ENCODE results near the gene ANKRD63.

The ANKRD63 gene

DNA sequence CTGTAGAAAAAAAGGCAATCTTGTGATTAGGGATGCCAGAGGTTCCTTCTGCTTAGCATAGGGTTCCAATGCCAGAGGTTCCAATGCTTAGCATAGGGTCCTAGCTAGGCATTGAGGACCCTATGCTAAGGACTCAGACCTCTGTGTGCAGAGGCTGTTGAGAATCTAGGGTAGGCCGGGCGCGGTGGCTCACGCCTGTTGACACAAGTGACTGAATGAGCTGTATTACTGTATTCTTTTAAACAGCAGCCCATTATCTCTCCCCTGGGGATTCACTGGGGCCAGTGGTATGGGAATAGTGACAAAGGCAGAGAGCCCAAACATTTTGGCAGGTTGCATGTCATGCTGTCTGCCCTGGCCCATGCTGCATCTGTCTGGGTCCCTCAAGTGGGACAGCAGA lies 27.8 kb downstream of the ANKRD63 start:
- no peak for DNase-seq

DNA sequence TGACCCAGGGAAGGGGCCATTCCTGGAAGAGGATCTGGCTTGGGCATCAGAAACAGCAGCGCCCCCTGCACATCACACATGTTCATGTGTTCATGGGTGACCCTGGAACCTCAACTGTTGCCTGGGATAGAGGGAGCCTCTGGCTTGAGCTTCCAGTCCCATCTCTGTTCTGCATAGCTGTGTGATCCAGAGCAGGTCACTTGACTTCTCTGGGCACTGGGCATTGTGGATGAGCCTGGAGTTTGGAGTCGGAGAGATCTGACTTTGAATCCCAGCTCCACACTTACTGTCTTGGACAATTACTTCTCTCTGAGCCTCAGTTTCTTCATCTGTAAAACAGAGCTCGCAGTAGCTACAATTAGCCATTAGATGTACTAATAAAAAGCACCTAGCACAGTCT lies 28.4 kb downstream of the ANKRD63 start:
- no peak for DNase-seq

DNA sequence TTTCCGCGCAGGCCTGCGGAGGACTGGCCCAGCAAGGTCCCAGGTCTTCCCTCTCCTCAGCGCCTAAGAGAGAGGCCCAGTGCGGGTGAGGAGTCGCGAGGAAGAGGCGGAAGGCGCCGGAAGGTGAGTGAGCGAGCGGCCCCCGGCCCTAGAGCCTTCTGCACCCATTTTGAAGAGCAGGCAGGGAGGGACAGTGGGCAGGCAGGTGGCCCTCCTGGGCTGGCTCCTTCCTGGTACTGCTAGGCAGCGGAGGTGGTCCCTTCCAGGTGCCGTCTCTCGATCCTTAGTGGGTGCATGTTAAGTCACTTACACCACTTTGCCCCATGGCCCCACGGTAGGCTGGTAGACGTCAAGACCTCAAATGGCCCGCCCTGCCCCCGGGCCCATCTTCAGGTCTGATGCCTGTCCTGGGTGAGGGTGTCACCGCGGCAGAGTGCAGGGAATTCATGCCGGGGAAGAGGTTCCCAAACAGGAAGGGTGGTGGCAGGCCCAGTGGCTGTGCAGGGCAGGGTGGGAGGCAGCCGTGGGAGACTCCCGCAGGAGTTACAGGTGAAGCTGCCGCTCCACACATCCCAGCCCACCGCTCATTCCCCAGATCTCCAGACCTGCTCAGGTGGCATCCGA lies 29.6 kb downstream of the ANKRD63 start:
- DNase-seq: no peak

DNA sequence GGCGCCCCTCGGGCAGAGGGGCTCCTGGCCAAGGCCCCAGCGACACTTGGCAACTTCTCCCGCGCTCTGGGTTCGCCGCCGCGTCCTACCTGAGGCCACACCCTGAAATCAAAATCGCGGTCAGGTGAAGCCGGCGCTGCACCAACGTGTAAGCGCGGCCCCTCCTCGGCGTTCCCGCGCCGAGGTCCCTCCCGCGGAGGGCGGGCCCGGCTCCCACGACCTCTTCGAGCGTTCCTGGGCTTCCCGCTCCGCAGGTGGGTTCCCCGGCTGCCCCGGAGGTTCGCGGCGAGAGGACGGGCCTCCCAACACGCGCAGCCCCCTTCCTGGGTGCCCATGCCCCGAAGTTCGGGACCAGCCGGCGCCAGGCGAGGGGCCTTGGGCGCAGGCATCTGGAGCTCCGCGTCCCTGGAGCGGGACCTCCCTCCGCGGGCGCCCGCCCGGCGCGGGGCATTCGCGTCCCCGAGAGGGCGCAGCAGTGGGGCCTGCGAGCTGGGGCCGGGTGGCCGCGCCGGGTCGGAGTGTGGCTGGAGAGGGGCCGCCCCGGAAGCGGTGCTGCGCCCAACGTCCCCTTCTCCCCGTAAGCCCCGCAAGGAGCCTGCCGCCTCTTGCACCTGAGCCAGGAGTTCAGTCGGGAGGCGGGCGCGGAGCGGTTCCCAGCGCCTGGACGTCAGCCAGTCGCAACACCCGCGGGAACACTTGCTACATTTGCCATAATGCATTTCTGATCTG lies 30.3 kb downstream of the ANKRD63 start:
- peak; percentile 8 for DNase-seq

DNA sequence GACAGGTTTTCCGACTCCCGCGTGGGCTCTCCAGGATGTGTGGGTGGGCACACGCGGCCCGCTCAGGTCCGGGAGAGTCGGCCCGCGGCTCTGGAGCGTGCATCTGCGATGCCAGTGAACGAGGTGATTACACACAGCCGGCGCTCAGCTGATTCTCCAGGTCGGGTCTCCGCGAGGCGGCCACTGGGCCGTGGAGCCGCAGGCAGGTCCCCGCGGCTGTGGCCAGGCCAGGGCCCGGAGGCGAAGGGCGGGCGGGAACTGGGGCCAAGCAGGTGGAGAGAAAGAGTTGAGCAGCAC lies 30.8 kb downstream of the ANKRD63 start:
- DNase-seq: no peak

DNA sequence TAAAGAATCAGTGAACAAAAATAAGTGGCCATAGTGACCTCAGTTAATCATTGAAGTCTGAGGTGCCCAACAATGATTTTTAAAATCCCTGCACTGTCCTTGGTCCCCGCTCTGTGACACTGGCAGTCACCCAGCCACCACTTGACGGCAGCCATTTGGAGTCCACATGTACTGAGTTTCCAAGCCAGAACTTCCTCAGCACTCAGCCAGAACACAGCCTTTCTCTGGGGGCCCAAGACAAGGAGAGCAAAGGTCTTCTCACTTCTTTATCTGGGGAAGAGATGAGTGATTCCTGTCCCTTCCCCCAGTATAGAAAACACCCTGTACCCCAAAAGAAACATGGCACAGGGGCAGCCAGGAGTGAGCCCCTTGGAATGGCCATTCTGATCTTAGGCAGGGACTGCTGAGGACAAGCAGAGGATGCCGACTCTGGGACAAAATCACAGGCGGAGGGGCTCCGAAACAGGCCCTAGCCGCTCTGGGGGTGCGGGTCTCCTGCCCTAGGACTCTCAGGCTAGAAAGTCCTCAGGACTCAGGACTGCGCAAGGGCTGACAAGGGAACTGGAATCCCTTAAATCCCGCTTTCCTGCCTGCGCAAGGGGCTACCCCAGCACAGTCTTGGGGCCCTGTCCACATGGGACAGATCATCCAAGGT lies 31.3 kb downstream of the ANKRD63 start:
- DNase-seq: no peak

DNA sequence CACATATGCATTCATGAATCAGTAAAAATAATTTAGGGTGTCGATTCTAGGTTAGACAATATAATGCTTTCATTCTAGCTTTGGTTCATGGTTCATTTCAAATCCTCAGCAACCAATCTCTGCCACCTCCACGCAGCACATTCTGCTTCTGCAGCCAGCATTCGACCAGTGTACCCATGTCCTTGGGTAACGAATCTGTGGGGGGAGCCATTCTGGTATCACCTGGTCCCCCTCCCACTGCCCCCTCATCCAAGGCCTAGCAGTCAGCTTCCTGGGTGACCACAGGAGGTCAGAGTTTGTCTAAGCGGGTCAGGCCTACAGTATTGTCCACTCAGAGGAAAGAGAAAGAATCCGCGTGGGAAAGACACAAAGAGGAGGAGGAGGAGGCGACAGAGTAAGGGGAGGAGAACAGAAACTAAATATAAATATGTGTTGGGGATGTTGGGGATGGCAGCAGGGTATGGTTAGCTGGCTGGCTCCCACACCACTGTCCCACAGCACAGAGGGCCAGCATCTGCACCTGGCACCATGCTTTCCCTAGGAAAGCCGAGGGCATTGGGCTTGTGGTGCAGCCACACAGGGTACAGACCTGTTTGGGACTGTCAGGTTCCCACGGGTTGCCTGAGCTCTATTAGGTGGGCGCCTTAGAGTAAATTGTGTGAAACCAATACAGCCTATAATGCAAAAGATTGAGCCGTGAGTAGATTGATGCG lies 31.9 kb downstream of the ANKRD63 start:
- no peak for DNase-seq

DNA sequence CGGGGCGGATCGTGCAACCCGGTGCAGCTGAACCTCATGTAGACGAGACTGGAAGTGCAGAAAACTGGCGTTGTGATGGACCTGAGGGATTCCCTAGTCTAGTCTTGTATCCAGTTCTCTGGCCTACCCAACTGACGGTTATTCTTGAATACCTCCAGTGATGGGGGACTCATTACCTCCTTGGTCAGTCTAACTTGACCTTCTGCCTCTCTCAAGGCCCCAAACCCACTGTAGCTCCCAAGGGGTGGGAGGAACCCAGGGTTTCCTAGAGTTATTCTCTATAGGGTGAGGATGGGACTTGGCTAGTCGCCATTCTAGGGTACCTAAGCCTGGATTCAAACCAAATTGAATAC lies 32.6 kb downstream of the ANKRD63 start:
- DNase-seq: no peak

DNA sequence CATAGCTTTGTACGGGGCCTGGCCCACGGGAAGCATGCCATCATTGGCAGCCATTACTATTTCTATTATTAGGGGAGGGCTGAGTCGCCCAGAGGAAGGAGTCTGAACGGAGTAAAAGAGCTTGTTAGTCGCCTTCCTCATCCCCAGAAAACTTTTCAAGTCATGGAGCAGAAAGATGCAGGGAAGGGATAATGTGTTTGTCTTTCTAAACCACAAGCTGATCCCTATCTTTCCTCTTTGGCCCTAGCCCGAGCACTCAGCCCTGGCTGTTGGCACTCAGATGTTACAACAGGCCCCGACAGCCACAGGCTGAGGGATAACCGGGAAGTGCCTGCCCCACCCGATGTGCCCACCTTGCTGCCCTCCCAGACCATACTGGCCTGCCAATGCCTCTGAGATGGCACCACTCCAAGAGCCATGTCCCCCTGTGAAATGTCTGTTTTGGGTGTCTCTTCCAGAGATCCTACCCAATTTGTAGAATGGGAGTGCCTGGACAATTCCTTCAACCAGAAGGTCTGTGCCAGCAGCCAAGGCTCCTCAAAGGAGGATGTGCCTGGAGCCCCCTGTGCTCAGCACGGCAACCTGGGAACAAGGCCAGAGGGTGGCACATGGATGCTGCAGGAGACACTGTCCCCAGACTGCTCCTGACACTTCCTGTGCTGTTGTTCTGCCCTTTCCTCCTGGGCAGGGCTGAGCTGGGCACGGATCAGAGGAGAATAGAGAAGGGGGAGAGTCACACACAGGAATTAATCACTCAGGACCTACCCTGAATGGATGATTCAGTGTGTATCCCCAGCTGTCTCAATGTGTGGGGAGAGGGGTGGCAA lies 33.2 kb downstream of the ANKRD63 start:
- DNase-seq: no peak

DNA sequence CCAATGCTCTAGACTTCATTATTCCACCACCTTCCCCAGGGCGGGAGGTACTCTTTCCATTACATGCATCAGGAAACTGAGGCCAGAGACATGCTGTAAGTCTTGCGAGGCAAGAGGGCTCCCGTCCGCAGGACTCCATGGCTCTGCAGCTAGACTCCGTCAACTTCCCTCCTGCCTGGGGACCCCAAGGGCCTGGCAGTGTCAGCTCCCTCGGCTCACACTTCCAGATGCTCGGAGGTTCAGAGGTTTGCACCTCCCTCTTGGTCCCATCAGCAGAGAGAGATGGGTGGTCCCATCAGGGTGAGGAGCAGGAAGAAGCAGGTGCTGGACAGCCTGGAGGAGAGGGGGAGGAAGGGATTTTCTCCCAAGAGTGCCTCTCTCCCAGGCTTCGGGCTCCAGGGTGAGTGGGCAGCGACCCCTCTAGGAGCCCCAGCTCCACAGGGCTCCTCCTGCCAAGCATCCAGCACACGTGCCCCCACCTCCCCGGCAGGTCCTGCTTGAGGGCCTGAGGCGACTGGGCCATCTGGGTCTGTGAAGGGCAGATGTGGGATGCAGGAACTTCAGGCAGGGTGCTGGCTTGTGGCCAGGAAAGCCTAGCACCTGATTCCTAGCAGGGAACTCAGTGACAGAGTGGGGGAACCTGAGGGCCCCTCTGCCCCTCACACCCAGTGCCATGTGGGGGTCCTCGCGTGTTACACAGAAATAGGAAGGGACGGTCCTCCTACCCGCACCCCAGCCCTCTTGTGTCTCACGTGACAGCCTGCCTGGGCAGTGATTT lies 34.7 kb downstream of the ANKRD63 start:
- DNase-seq: no peak

DNA sequence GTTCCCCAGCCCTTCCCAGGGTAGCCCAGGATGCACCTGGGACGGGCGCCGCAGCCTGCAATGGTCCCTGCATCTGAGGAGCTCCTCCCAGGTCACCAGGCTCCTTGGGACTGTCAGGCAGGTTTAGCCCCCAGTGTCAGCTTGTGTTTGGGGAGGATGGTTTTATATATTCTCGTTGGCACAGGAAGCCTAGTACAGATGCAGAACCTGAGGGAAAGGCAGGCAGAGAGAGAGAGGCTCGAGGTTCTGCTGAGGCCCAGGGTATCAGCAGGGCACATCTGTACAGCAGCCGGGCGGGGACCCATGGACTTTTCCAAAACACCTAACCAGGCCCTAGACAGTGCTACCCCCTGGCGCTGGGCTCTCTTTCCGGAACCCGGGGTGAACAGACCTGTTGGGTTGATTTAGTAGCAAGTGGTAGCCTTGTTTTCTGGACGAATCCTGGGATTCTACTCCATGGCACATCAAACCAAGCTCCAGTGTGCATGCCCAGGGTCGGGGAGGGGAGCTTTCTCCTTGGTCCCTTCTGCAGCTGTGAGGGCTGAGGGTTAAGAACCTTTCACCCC lies 35.4 kb downstream of the ANKRD63 start:
- no peak for DNase-seq

DNA sequence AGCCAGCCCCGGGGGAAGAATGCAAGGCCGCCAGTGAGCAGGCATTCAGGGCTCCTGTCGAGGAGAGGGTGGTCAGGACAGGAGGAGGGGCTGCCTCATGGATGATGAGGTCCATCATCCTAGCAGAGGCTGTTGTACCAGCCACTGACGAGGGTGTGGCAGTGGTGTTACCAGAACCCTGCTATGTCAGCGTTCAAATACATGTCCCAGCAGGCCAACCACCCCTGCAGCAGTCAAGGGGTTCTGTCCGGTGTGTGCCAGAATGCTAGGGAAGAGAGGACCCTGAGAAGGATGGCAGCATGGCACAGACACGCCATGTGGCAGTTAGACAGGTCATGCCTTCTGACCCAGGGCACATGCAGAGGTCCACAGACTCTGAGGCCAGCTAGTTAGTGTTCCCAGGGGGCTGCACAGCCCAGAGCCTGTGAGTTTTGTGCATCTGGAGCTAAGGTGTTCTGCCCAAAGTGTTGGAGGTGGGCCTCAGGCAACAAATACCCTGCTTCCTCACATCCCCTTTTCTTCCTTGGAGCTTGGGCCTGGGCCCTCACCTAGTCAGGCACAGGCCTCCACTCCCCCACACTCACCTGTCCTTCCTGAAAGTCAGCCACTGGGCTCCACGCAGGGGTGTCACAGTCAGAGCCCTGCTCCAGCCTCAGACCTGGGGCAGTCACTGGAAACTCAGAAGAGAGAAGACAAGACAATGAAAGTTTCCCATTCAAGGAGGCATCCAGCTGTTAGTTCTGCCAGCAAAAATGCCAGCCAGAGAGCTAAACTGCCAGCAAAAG lies 36.2 kb downstream of the ANKRD63 start:
- DNase-seq: no peak

DNA sequence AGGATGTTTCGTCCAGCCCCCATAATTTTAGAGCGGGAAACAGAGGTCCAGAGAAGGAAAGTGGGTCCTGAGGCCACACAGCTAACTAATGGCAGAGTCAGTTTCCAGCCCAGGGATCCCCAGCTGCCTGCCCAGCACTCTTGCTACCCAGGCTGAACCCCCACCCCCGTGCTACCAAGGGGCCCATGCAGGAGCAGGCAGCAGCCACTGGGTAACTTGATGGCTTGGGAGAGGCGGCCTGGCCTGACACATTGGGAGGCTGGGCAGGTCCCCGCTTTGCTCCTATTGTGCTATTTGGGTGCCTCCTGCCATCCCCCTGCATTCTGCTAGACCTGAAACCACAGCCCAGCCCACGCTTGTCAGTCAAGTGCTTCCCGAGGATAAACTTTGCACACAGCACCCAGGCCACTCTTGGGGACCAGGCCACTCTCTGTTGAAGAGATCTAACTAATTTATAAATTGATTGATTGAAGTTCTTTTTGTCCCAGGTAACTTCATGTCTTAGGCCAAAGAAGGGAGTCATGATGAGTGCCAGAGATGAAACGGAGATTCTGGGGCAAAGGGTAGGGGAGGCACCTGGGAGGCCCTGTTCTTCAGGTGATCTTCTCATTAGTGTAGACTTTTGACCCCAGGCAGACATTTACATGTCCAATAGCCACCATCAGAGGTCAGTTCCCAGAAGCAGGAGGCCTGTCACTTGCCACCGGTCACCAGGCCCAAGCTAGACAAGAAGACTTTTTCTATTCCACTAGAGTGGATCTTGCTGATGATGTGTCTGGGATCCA lies 37.0 kb downstream of the ANKRD63 start:
- DNase-seq: no peak

DNA sequence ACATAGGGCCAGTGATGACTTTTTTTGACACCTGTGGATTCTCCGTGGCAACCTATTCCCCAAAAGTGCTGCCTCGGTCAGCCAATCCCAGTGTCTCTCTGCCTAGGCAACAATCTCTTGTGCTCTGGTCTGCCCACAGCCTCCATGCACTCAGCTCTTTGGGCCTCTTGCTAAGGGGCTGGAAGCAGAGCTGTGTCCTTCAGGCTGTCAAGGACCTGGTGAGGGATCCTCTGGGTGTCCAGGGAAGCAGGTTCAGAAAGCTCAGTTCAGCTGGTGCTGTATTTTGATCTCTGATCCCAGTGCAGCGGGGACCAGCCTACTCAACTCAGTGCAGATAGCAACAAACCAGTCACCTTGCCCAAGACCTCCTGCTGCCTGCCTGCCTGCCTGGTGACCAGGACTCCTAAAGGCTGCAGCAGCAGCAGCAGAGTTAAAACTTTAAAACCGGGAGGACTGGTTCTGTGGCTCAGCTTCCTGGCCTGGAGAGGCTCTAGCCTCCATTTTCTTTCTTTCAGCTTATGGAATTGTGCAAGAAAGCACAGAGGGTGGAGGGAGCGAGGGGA lies 37.8 kb downstream of the ANKRD63 start:
- no peak for DNase-seq

DNA sequence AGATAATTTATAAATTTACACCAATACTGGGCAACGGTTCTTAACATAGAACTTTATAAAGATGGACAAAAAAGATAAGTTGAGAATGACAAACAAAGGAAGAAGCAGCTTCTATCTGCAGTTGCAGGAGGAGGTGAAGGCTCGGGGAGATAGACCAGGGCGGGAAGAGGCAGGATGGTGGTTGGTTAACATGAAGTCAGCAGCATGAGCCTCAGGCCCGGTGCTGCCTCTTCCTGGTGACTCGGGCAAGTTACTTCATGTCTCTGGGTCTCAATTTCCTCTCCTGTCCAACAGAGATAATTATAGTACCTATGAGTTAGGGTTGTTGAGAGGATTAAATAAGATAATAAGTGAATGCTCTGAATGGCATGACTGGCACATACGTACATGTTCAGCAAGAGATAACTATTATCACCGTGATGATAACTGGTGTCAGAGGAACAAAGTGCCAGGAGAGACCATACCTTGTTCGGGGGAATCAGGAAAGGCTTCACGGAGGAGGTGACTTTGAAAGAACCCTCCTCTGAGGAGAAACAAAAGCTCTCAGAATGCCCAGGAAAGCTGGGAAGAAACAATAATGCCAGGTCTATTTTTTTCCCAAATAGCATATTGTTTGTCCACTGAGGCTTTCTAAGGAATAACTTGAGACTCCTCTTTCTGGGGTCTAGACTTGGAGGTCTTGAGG lies 39.6 kb downstream of the ANKRD63 start:
- no peak for DNase-seq

DNA sequence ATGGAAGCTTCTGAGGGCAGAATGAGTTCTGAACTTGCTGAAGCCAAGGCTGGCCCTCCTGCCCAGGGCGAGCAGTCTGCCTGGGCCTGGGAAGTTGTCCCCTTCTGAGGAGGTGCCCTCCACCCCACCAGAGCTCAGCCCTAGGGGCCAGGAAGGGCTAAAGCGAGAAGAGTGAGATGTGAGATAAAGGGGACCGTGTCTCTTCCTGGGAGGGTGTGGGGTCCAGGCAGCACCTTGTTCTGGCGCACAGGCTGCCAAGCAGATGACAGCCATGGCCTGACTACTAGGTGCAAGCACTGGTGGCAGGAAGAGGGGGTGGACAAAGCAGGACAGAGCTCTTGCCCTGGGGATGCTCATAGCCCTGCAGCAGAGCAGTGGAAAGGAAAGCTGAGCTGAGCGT lies 40.3 kb downstream of the ANKRD63 start:
- DNase-seq: no peak

DNA sequence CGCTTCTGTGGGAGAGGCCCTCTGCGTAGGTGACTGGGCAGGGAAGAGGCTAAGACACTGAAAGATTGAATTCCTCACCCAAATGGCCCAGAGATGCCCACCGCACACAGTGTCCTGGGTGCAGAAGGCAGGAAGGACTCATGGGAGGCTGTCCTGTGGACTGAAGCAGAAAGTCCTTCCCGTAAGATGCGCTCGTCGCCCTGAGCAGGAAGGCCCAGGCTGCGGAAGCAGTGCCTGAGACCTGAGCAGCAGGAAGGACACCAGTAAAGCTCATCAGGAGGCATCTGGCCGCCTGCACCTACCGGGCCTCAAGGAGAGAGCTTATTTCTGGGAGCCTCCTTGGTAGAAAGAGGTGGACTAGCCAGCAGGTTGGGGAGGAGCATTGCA lies 40.7 kb downstream of the ANKRD63 start:
- no peak for DNase-seq

DNA sequence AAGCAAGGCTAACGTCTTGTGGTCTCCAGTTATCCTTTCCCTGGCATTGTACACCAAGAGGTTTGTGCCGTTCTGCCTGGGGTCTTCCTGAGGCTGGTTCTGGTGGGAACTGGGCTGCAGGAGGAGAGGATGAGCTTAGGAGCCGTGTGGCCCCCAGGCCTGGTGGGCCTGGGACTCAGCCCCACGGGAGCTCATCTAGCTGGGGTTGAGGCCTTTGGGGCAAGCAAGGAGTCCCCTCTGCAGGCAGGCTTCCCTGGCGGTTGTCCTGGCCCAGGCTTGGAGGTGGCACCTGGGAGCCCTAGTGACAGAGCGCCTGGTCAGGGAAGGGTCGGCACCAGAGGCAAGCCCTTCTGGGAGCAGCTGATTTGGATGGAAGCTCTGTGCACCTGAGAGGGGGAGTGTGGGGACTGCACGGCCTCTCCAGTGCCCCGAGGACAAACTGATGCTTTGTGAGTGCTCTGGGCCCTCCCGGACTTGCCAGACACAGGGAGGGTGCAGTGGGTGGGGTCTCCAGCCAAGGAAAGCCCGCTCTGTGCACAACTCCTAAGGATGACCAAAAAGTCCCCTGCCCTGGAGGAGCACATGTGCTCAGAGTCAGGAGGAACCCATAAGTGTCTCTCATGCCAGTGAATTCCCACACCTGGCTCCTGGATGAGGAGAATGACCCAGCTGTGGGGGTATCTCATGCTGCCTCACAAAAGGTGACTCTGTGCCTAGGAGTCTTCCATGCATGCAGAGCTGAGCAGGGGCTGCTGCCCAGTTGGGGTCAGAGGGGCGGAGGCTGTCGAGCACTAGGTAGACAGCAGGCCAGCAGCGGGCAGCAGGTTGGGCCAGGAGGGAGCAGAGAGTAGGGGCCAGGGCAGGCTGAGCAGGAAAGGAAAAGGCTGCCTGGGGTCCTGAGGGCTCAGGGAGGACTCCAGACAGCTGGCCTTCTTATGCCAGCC lies 41.3 kb downstream of the ANKRD63 start:
- no peak for DNase-seq

Data from activated naive CD4-positive, alpha-beta T cell treated with Interleukin-2 at 50 U/mL for 16 hours (primary cell).